Sigmoid colon (tissue), 3 donors: Measurements from ENCODE around the gene PZP.
"Not testable (repeated sequence)": the region's sequence is repeated elsewhere in the genome, so short reads cannot be mapped to it uniquely, and the experiment has no call there.

Experiments
- CTCF ChIP-seq, 4 experiments: fragments of 450-650 bp in 3 of 4; fragments of 200-600 bp in 1 of 4; IDR thresholded peaks; one replicate each; pipeline ENCODE4 v1.5.1; 2016 to 2019; ENCODE audit warnings: antibody characterized with exemption in 4 of 4, mild to moderate bottlenecking in 3 of 4, moderate library complexity in 2 of 4
- POLR2A ChIP-seq, 2 donors: fragments of 450-650 bp; IDR thresholded peaks; one replicate each; pipeline ENCODE4 v1.6.1; 2016; ENCODE audit warnings: antibody characterized with exemption in 2 of 2, mild to moderate bottlenecking in 2 of 2, moderate library complexity in 2 of 2

- TF ChIP-seq CTCF, POLR2A (IDR thresholded peaks at IDR 0.05): not testable (repeated sequence)
Measured at GRCh38 chr12:9139588-9140290, 68.5 kb downstream of the PZP start.
